GM13977 (cell line): ENCODE measurements around the gene BATF3.
A peak's percentile ranks its signal among the peaks of the same experiment; 100 is the strongest.

Experiments
- DNase-seq: peaks from one replicate; pipeline ENCODE4 v3.0.0; 2012; ENCODE audit warnings: low spot score
- in situ Hi-C: fragments of 300-500 bp; cut with MboI; formaldehyde crosslinking; loops from one replicate; pipeline ENCODE4 v1.12.0; 2022; ENCODE audit warnings: low sequenced_read_pairs, low pct_unique_long_range_greater_than_20kb, mixed read lengths, inconsistent platforms; ENCODE audit not compliant: unreplicated experiment
- TF ChIP-seq, protein P1 (sequence below): IDR thresholded peaks from 2 replicates; pipeline ENCODE4 v1.5.1; 2012; ENCODE audit warnings: mild to moderate bottlenecking, control low read depth; ENCODE audit not compliant: insufficient read depth; ENCODE audit errors: extremely low read depth, missing control alignments

BATF3 gene

DNA sequence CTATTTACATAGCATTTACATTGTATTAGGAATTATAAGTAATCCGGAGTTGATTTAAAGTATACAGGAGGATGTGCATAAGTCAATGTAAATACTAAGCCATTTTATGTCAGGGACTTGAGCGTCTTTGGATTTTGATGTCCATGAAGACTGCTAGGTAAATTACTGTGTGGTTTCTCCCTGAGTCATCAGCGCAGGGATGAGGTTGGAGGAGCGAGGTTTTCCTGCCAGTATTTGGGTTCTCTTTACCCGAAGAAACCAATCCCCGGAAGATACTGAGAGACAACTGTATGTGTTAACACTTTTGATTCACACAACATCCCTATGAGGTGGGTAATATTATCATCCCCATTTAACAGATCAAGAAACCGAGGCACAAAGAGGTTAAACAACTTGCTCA, 29.3 kb downstream of the BATF3 start:
- in situ Hi-C loops: loop anchor here (25.0 kb wide), 2 partner anchors 92 to 317 kb away; no protein-coding TSS in a partner anchor
- TF ChIP-seq, protein P1, sequence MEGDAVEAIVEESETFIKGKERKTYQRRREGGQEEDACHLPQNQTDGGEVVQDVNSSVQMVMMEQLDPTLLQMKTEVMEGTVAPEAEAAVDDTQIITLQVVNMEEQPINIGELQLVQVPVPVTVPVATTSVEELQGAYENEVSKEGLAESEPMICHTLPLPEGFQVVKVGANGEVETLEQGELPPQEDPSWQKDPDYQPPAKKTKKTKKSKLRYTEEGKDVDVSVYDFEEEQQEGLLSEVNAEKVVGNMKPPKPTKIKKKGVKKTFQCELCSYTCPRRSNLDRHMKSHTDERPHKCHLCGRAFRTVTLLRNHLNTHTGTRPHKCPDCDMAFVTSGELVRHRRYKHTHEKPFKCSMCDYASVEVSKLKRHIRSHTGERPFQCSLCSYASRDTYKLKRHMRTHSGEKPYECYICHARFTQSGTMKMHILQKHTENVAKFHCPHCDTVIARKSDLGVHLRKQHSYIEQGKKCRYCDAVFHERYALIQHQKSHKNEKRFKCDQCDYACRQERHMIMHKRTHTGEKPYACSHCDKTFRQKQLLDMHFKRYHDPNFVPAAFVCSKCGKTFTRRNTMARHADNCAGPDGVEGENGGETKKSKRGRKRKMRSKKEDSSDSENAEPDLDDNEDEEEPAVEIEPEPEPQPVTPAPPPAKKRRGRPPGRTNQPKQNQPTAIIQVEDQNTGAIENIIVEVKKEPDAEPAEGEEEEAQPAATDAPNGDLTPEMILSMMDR: no peak
- DNase-seq: no peak

DNA sequence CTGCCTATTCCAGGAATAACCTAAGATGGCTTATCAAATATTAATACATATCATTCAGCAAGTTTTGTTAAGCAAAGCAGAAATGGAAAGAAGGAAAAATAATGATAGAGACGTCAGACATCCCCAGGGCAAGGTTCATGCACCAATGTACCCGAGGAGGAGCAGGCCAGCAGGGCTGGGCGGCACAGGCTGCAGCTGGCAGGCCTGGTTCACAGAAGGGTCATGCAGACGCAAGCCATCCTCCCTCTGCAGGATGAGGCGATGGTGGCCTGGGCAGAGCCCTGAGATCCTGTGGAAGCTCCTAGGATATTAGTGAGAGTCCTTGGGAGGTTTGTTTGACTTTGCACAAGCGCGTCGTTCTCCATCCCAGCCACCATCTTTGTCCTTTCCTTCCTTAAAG, 30.0 kb downstream of the BATF3 start:
- in situ Hi-C loops: loop anchor here (25.0 kb wide), 2 partner anchors 93 to 318 kb away; no protein-coding TSS in a partner anchor
- TF ChIP-seq, protein P1: no peak
- DNase-seq: no peak

DNA sequence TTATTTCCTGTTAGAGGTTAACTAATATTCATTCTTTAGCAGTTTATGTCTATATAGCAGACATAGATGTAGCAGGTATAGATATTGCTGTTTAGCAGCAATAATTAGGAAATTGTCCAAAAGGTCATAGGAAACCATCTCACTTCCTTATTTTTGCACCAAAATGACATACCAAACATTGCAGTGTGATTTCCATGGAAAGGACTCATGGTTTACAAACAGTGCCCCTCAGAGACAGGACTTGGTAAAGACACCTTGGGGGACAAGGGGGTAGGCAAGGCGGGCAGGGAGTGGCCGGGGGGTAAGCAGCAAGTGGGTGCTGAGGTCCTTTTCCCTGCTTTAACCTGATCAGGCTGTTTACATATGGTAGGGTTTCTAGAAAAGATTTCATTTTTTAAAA, 30.5 kb downstream of the BATF3 start:
- in situ Hi-C loops: loop anchor here (25.0 kb wide), 2 partner anchors 93 to 318 kb away; no protein-coding TSS in a partner anchor
- DNase-seq: no peak

DNA sequence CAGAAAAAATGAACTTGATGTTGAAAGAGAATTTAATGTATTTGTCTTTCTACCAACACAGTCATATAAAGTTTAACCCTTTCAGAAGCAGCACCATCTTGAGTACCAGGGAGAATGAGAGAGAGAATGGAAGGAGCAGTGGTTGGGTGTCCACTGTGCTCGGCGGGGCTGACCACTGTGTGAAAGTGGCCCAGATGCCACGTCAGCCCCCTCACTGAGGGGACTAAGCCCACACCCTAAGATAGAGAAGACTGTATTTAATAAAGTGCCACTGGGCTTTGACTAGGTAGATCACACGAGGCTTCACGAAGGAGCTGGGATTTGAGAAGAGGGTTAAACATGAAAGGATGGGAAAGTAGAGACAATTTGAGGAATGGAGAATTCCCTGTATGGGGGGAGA, 31.2 kb downstream of the BATF3 start:
- in situ Hi-C loops: loop anchor here (25.0 kb wide), 2 partner anchors 94 to 319 kb away; no protein-coding TSS in a partner anchor
- no peak for DNase-seq
- TF ChIP-seq, protein P1: no peak

More for the DNA sequence above, 30.5 kb downstream of the BATF3 start:
- TF ChIP-seq, protein P1: peak; percentile 27

DNA sequence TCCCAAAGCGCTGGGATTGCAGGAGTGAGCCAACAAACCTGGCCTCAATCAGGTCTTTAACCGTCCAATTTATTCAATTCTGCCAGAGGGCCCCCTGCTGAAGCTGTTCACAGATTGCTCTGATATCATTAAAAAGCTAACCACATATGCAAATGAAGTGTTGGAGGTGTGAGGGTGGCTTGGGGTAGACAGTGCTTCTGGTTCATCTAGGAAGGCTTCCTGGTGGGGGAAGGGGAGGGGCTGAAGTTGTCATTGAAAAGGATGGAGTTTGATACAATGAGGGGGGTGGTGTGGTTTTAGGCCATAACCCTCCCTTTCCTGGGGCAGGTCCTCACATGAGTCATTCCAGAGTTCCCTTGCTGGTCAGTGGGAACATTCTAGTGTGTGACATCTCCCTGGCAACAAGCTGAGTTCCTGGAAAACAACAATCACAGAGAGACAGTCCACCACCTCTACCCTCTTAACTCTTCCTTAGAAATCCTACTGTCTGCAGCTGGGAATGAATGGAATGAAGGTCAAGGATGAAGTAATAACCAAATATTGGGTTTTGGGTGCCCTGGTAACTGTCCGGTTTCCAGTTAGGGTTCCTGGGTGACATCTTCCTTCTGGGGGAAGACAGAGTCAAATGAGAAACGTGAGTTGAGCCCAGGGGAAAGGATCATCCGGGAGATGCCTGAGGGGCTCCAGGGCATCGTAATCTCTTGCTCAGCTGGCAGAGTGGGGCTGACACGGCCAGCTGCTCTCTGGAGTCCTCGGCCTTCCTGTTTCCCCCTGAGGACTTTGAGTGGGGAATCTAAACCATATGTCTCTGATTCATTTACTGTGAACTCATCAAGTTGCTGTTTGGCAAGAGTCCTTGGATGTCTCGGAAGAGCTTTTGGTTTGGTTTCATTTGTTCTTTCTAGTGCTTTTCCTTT, 32.2 kb downstream of the BATF3 start:
- in situ Hi-C loops: loop anchor here (25.0 kb wide), 2 partner anchors 95 to 320 kb away; no protein-coding TSS in a partner anchor
- DNase-seq: peak; percentile 52
- TF ChIP-seq, protein P1: no peak

DNA sequence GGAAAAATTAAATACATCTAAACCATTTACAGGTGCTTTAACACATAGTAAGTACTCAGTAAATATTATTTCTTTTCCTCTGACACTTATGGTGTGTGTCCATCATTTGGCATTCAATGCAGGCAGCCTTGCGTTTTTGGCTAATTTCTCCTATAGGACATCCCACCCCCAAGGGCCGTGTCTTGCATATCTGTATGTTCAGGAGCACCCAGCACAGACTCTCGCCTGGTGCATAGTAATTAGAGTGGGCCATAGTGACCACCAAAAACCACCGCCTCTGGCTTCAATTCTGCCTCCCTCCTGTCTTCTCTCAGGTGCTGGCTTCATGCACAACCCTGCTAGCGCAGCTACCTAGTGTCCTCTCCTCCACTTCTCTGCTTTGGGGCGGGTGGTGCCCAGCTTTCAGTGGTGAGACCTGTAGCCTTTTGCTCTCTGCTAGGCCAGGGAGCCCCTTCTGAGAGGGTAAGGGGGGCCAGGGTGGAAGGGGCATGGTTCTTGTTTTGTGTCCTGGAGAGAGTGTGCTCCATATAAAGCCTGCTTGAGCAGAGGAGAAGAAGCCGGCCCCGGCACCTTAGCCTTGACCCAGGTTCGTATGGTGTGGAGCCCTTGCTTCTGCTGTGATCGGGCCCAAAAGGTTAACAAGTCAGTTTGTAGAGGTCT, 33.4 kb downstream of the BATF3 start:
- in situ Hi-C loops: loop anchor here (25.0 kb wide), 2 partner anchors 96 to 321 kb away; no protein-coding TSS in a partner anchor
- TF ChIP-seq, protein P1: no peak
- no peak for DNase-seq
